ENCODE measurements around the gene DOC2B.

GRCh38 chr17:152860-153420 lies 28.5 kb downstream of the DOC2B start:
- no peak for TF ChIP-seq CEBPG (CRISPR knock-in tag; IDR thresholded peaks at IDR 0.05)
- no peak for TF ChIP-seq CEBPG (tag; conservative IDR thresholded peaks at IDR 0.05 in 1 of 2, IDR thresholded peaks at IDR 0.05 in 1 of 2)
- TF ChIP-seq ZNF134 (CRISPR knock-in tag; conservative IDR thresholded peaks at IDR 0.05) = no peak
- no peak for TF ChIP-seq FOXA1 (IDR thresholded peaks at IDR 0.05; ENCODE audit: borderline replicate concordance)
- TF ChIP-seq POLR2A (conservative IDR thresholded peaks at IDR 0.05) = no peak
- no peak for TF ChIP-seq MAFG (tag; conservative IDR thresholded peaks at IDR 0.05)
- no peak for TF ChIP-seq IRF2 (CRISPR knock-in tag; IDR thresholded peaks at IDR 0.05)
- TF ChIP-seq, protein P1, sequence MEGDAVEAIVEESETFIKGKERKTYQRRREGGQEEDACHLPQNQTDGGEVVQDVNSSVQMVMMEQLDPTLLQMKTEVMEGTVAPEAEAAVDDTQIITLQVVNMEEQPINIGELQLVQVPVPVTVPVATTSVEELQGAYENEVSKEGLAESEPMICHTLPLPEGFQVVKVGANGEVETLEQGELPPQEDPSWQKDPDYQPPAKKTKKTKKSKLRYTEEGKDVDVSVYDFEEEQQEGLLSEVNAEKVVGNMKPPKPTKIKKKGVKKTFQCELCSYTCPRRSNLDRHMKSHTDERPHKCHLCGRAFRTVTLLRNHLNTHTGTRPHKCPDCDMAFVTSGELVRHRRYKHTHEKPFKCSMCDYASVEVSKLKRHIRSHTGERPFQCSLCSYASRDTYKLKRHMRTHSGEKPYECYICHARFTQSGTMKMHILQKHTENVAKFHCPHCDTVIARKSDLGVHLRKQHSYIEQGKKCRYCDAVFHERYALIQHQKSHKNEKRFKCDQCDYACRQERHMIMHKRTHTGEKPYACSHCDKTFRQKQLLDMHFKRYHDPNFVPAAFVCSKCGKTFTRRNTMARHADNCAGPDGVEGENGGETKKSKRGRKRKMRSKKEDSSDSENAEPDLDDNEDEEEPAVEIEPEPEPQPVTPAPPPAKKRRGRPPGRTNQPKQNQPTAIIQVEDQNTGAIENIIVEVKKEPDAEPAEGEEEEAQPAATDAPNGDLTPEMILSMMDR (IDR thresholded peaks at IDR 0.05 in 2 of 3, conservative IDR thresholded peaks at IDR 0.05 in 1 of 3; ENCODE audit: insufficient read depth in 2 of 3, low read depth in 1 of 3, low read length in 3 of 3) = no peak
- no peak for TF ChIP-seq ZNF23 (CRISPR knock-in tag; IDR thresholded peaks at IDR 0.05)
- no peak for TF ChIP-seq ZBTB49 (CRISPR knock-in tag; IDR thresholded peaks at IDR 0.05; ENCODE audit: borderline replicate concordance)
